Measurements from ENCODE around the gene METTL13.

DNA sequence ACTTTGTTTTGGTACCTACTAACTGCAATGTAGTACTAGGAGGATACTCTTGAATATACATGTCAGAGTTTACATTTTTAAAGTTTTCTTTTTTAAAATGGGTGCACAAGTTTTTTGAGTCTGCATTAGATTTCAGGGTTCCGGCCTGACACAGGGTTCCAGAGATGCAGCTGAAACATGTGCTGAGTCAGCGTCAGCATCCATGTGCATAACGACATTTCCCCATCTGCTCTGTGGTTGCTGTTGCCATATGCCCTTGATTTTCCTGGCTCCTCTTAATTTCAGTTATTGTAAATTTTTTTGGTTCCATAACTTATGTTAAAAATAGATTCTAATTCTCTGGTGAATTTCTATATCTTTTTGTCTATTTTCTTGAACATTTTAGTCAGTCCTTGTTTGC lies 12.3 kb upstream of the METTL13 start:
- TF ChIP-seq, protein P1, sequence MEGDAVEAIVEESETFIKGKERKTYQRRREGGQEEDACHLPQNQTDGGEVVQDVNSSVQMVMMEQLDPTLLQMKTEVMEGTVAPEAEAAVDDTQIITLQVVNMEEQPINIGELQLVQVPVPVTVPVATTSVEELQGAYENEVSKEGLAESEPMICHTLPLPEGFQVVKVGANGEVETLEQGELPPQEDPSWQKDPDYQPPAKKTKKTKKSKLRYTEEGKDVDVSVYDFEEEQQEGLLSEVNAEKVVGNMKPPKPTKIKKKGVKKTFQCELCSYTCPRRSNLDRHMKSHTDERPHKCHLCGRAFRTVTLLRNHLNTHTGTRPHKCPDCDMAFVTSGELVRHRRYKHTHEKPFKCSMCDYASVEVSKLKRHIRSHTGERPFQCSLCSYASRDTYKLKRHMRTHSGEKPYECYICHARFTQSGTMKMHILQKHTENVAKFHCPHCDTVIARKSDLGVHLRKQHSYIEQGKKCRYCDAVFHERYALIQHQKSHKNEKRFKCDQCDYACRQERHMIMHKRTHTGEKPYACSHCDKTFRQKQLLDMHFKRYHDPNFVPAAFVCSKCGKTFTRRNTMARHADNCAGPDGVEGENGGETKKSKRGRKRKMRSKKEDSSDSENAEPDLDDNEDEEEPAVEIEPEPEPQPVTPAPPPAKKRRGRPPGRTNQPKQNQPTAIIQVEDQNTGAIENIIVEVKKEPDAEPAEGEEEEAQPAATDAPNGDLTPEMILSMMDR (IDR thresholded peaks at IDR 0.05): no peak
- TF ChIP-seq POLR2AphosphoS5 (IDR thresholded peaks at IDR 0.05) (no peak), POLR2A (IDR thresholded peaks at IDR 0.05) (no peak), EP300 (IDR thresholded peaks at IDR 0.05) (no peak)

All from stomach (tissue), 4 donors.